Uterus (tissue), 2 donors: ENCODE data around the gene TMIGD2.

ENCODE experiments used
- POLR2A ChIP-seq, 2 donors: fragments of 450-650 bp; IDR thresholded peaks; one replicate each; pipeline ENCODE4 v1.6.1; 2016; ENCODE audit warnings: antibody characterized with exemption in 2 of 2, mild to moderate bottlenecking in 1 of 2, moderate library complexity in 1 of 2
- TF ChIP-seq, protein P1 (sequence below), 4 experiments: fragments of 200-600 bp in 2 of 4; fragments of 450-650 bp in 2 of 4; sonication (generic) in 2 of 4; IDR thresholded peaks; one replicate each; pipeline ENCODE4 v1.5.1; 2016 to 2019; ENCODE audit warnings: antibody characterized with exemption in 4 of 4, mild to moderate bottlenecking in 2 of 4, moderate library complexity in 1 of 4

DNA sequence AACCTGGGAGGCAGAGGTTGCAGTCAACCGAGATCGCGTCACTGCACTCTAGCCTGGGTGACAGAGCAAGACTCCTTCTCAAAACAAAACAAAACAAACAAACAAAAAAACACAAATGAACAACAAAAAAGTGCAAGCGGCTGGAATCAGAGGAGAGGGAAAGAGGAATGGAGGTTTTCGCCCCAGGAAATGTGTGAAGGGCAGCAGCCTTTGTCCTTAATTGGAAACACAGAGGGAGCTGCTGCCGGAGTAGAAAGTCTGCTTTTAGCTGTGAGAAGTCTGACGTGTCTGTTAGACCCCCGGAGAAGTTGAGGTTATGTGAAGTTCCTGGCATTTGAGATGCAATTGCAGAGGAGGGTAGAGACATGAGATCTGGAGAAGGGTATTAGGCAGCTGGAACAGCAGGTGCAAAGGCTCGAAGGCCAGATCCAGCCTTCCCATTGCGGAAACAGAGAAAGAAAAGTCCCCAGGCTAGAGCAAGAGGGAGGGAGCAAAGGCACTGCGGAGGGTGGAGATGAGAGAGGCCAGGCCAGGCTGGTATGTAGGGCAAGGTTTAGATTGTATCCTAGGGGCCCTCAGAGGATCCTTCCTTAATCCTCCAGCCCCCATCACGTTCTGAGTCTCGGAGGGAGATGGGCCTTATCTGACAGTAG is 473 bp downstream of the TMIGD2 start:
- TF ChIP-seq, protein P1, sequence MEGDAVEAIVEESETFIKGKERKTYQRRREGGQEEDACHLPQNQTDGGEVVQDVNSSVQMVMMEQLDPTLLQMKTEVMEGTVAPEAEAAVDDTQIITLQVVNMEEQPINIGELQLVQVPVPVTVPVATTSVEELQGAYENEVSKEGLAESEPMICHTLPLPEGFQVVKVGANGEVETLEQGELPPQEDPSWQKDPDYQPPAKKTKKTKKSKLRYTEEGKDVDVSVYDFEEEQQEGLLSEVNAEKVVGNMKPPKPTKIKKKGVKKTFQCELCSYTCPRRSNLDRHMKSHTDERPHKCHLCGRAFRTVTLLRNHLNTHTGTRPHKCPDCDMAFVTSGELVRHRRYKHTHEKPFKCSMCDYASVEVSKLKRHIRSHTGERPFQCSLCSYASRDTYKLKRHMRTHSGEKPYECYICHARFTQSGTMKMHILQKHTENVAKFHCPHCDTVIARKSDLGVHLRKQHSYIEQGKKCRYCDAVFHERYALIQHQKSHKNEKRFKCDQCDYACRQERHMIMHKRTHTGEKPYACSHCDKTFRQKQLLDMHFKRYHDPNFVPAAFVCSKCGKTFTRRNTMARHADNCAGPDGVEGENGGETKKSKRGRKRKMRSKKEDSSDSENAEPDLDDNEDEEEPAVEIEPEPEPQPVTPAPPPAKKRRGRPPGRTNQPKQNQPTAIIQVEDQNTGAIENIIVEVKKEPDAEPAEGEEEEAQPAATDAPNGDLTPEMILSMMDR (IDR thresholded peaks at IDR 0.05), result no peak
- no peak for TF ChIP-seq POLR2A (IDR thresholded peaks at IDR 0.05)
